Neural progenitor cell (in vitro differentiated cells): ENCODE results near the gene TGFBR3.

ENCODE experiments used
- EZH2 ChIP-seq: fragments of 200-600 bp; sonication (generic); IDR thresholded peaks from 2 replicates; pipeline ENCODE4 v1.6.1; 2017; ENCODE audit warnings: antibody characterized with exemption, mild to moderate bottlenecking, moderate library complexity
- TF ChIP-seq, protein P1 (sequence below): fragments of 200-600 bp; sonication (generic); IDR thresholded peaks from 2 replicates; pipeline ENCODE4 v1.5.1; 2017; ENCODE audit warnings: antibody characterized with exemption, mild to moderate bottlenecking

GRCh38 chr1:91900562-91900961 is 14.6 kb upstream of the TGFBR3 start:
- TF ChIP-seq, protein P1, sequence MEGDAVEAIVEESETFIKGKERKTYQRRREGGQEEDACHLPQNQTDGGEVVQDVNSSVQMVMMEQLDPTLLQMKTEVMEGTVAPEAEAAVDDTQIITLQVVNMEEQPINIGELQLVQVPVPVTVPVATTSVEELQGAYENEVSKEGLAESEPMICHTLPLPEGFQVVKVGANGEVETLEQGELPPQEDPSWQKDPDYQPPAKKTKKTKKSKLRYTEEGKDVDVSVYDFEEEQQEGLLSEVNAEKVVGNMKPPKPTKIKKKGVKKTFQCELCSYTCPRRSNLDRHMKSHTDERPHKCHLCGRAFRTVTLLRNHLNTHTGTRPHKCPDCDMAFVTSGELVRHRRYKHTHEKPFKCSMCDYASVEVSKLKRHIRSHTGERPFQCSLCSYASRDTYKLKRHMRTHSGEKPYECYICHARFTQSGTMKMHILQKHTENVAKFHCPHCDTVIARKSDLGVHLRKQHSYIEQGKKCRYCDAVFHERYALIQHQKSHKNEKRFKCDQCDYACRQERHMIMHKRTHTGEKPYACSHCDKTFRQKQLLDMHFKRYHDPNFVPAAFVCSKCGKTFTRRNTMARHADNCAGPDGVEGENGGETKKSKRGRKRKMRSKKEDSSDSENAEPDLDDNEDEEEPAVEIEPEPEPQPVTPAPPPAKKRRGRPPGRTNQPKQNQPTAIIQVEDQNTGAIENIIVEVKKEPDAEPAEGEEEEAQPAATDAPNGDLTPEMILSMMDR, result no peak
- TF ChIP-seq EZH2, result no peak
